DOHH2 (cell line): ENCODE results near the gene SMYD2.

Experiments
- H3F3A ChIP-seq: fragments of 200-600 bp; sonication (generic), shearing (Covaris generic); 2 replicates; pipeline ENCODE4 v1.6.0; 2016; ENCODE audit warnings: antibody characterized with exemption, mild to moderate bottlenecking; ENCODE audit not compliant: control insufficient read depth, insufficient read depth
- H3K27ac ChIP-seq: fragments of 200-600 bp; sonication (generic); 2 replicates; pipeline ENCODE4 v1.5.1; 2014; ENCODE audit warnings: low read depth, mild to moderate bottlenecking, low read length, moderate library complexity
- H3K27me3 ChIP-seq: fragments of 200-600 bp; sonication (generic); 2 replicates; pipeline ENCODE4 v1.6.1; 2014; ENCODE audit warnings: mild to moderate bottlenecking, low read length, mixed read lengths; ENCODE audit not compliant: control insufficient read depth
- H3K36me3 ChIP-seq: fragments of 200-600 bp; sonication (generic); 2 replicates; pipeline ENCODE4 v1.6.1; 2014; ENCODE audit warnings: mild to moderate bottlenecking, low read length, moderate library complexity, mixed read lengths; ENCODE audit not compliant: control insufficient read depth
- H3K4me1 ChIP-seq: fragments of 200-600 bp; sonication (generic); 2 replicates; pipeline ENCODE4 v1.6.1; 2014; ENCODE audit warnings: mild to moderate bottlenecking, low read length, mixed read lengths; ENCODE audit not compliant: control insufficient read depth
- H3K4me2 ChIP-seq: fragments of 200-600 bp; sonication (generic); 2 replicates; pipeline ENCODE4 v1.6.0; 2014; ENCODE audit warnings: mild to moderate bottlenecking, low read length, moderate library complexity
- H3K4me3 ChIP-seq: fragments of 200-600 bp; sonication (generic); 2 replicates; pipeline ENCODE4 v1.5.1; 2014; ENCODE audit warnings: mild to moderate bottlenecking, low read length, mixed read lengths
- H3K79me2 ChIP-seq: fragments of 200-600 bp; sonication (generic); 2 replicates; pipeline ENCODE4 v1.6.1; 2014; ENCODE audit warnings: mild to moderate bottlenecking, low read length, mixed read lengths; ENCODE audit not compliant: control insufficient read depth
- H3K9me2 ChIP-seq: fragments of 200-600 bp; sonication (generic); replicated peaks from 2 replicates; pipeline ENCODE4 v1.6.1; 2014; ENCODE audit warnings: mild to moderate bottlenecking, low read length, mixed read lengths; ENCODE audit not compliant: control insufficient read depth
- H3K9me3 ChIP-seq: fragments of 200-600 bp; sonication (generic); 2 replicates; pipeline ENCODE4 v1.6.1; 2014; ENCODE audit warnings: antibody characterized with exemption, low read length, mixed read lengths; ENCODE audit not compliant: control insufficient read depth, insufficient read depth
- H4K20me1 ChIP-seq: fragments of 200-600 bp; sonication (generic); 2 replicates; pipeline ENCODE4 v1.6.0; 2014; ENCODE audit warnings: low read depth, mild to moderate bottlenecking, antibody characterized with exemption, low read length, moderate library complexity; ENCODE audit not compliant: control insufficient read depth, insufficient read depth
- CTCF ChIP-seq: fragments of 200-600 bp; sonication (generic); IDR thresholded peaks from one replicate; pipeline ENCODE4 v1.5.1; 2014; ENCODE audit warnings: antibody characterized with exemption, mild to moderate bottlenecking, low read depth, low read length; ENCODE audit not compliant: poor library complexity, severe bottlenecking
- EZH2phosphoT487 ChIP-seq: fragments of 200-600 bp; sonication (generic); IDR thresholded peaks from 2 replicates; pipeline ENCODE4 v1.6.1; 2017; ENCODE audit warnings: borderline replicate concordance, mild to moderate bottlenecking, antibody characterized with exemption, low read length, moderate library complexity, mixed read lengths

SMYD2 gene

GRCh38 chr1:214370615-214371014 is 89.7 kb downstream of the SMYD2 start:
- no peak overlapping the region for H3K4me2 ChIP-seq
- TF ChIP-seq CTCF (no peak), EZH2phosphoT487 (no peak)

GRCh38 chr1:214372092-214372491 is 91.1 kb downstream of the SMYD2 start:
- H3K27me3 ChIP-seq, result no peaks in the 10 kb centered on the region
- no peaks in the 10 kb centered on the region for H3F3A ChIP-seq
- no peak overlapping the region for H3K4me2 ChIP-seq
- H3K79me2 ChIP-seq, result no peaks in the 10 kb centered on the region
- H3K9me2 ChIP-seq, result no peaks in the 10 kb centered on the region
- no peaks in the 10 kb centered on the region for H3K4me1 ChIP-seq
- H3K36me3 ChIP-seq, result no peaks in the 10 kb centered on the region
- H3K4me3 ChIP-seq, result no peak overlapping the region
- TF ChIP-seq EZH2phosphoT487 (no peak), CTCF (no peak)
- H3K9me3 ChIP-seq, result no peaks in the 10 kb centered on the region
- H4K20me1 ChIP-seq, result no peaks in the 10 kb centered on the region
- H3K27ac ChIP-seq, result no peak overlapping the region

More at GRCh38 chr1:214370615-214371014, 89.7 kb downstream of the SMYD2 start:
- Histone ChIP-seq H4K20me1 (no peaks in the 10 kb centered on the region), H3K79me2 (no peaks in the 10 kb centered on the region), H3K27ac (no peak overlapping the region), H3K4me1 (no peaks in the 10 kb centered on the region), H3K9me2 (no peaks in the 10 kb centered on the region), H3K9me3 (no peaks in the 10 kb centered on the region), H3K36me3 (no peaks in the 10 kb centered on the region), H3K27me3 (no peaks in the 10 kb centered on the region), H3F3A (no peaks in the 10 kb centered on the region), H3K4me3 (no peak overlapping the region)

- H3K9me2 ChIP-seq, result no peaks in the 10 kb centered on the region
- H3K4me1 ChIP-seq, result no peaks in the 10 kb centered on the region
- H3K27me3 ChIP-seq, result no peaks in the 10 kb centered on the region
- H3K4me3 ChIP-seq, result no peak overlapping the region
- H3K9me3 ChIP-seq, result no peaks in the 10 kb centered on the region
- H3K4me2 ChIP-seq, result no peak overlapping the region
- H3K36me3 ChIP-seq, result no peaks in the 10 kb centered on the region
- H4K20me1 ChIP-seq, result no peaks in the 10 kb centered on the region
- no peak overlapping the region for H3K27ac ChIP-seq
- TF ChIP-seq EZH2phosphoT487, result no peak
- no peak for TF ChIP-seq CTCF
- no peaks in the 10 kb centered on the region for H3K79me2 ChIP-seq
- H3F3A ChIP-seq, result no peaks in the 10 kb centered on the region
Observed at GRCh38 chr1:214377485-214377884, 96.5 kb downstream of the SMYD2 start.

- Histone ChIP-seq H3K79me2 (no peaks in the 10 kb centered on the region), H3K9me2 (no peaks in the 10 kb centered on the region), H3K27me3 (no peaks in the 10 kb centered on the region), H4K20me1 (no peaks in the 10 kb centered on the region), H3K4me1 (no peaks in the 10 kb centered on the region), H3K4me3 (no peak overlapping the region), H3K4me2 (no peak overlapping the region), H3F3A (no peaks in the 10 kb centered on the region), H3K9me3 (no peaks in the 10 kb centered on the region), H3K36me3 (no peaks in the 10 kb centered on the region), H3K27ac (no peak overlapping the region)
- TF ChIP-seq CTCF (no peak), EZH2phosphoT487 (no peak)
Observed at GRCh38 chr1:214377886-214378285, 96.9 kb downstream of the SMYD2 start.
